OCI-LY1 (cell line): ENCODE results near the gene PRELP.

Experiments used
- H2AFZ ChIP-seq: fragments of 200-600 bp; sonication (generic), shearing (Covaris generic); 2 replicates; pipeline ENCODE4 v1.6.0; 2014; ENCODE audit warnings: antibody characterized with exemption, mild to moderate bottlenecking, low read length
- H3F3A ChIP-seq: fragments of 200-600 bp; sonication (generic), shearing (Covaris generic); 2 replicates; pipeline ENCODE4 v1.6.0; 2014; ENCODE audit warnings: mild to moderate bottlenecking, antibody characterized with exemption, low read length, moderate library complexity; ENCODE audit not compliant: insufficient read depth
- H3K27ac ChIP-seq: fragments of 200-600 bp; sonication (generic); 2 replicates; pipeline ENCODE4 v1.5.1; 2014; ENCODE audit warnings: low read length, mixed run types, mild to moderate bottlenecking, low read depth; ENCODE audit not compliant: poor library complexity, severe bottlenecking
- H3K27me3 ChIP-seq: fragments of 200-600 bp; sonication (generic); 2 replicates; pipeline ENCODE4 v1.6.0; 2014; ENCODE audit warnings: antibody characterized with exemption, mild to moderate bottlenecking, low read length, moderate library complexity; ENCODE audit not compliant: insufficient read depth
- H3K36me3 ChIP-seq: fragments of 200-600 bp; sonication (generic); 2 replicates; pipeline ENCODE4 v1.6.1; 2014; ENCODE audit warnings: mild to moderate bottlenecking, antibody characterized with exemption, low read length, moderate library complexity, mixed read lengths; ENCODE audit not compliant: insufficient read depth
- H3K4me1 ChIP-seq: fragments of 200-600 bp; sonication (generic); 2 replicates; pipeline ENCODE4 v1.5.1; 2014; ENCODE audit warnings: mild to moderate bottlenecking, low read length, moderate library complexity; ENCODE audit not compliant: insufficient read depth, severe bottlenecking
- H3K4me2 ChIP-seq: fragments of 200-600 bp; sonication (generic), shearing (Covaris generic); 2 replicates; pipeline ENCODE4 v1.6.1; 2014; ENCODE audit warnings: low read length
- H3K4me3 ChIP-seq: fragments of 200-600 bp; sonication (generic); 2 replicates; pipeline ENCODE4 v1.5.1; 2014; ENCODE audit warnings: low read length, low read depth, mild to moderate bottlenecking, mixed read lengths; ENCODE audit not compliant: poor library complexity, severe bottlenecking
- H3K79me2 ChIP-seq: fragments of 200-600 bp; shearing (Covaris generic); 2 replicates; pipeline ENCODE4 v1.6.1; 2016; ENCODE audit warnings: mixed run types, low read length, mixed read lengths; ENCODE audit not compliant: insufficient read depth
- H3K9ac ChIP-seq: fragments of 200-600 bp; sonication (generic), shearing (Covaris generic); 2 replicates; pipeline ENCODE4 v1.6.1; 2014; ENCODE audit warnings: mild to moderate bottlenecking, low read length, mixed read lengths
- H3K9me2 ChIP-seq: fragments of 200-600 bp; sonication (generic), shearing (Covaris generic); 2 replicates; pipeline ENCODE4 v1.6.1; 2014; ENCODE audit warnings: low read depth, mild to moderate bottlenecking, low read length, mixed read lengths
- H3K9me3 ChIP-seq: fragments of 200-600 bp; shearing (Covaris generic); 2 replicates; pipeline ENCODE4 v1.6.1; 2014; ENCODE audit warnings: low read length, mixed read lengths
- H4K20me1 ChIP-seq: fragments of 200-600 bp; sonication (generic), shearing (Covaris generic); 2 replicates; pipeline ENCODE4 v1.6.0; 2016; ENCODE audit warnings: mild to moderate bottlenecking, low read length; ENCODE audit not compliant: insufficient read depth
- CTCF ChIP-seq: fragments of 200-600 bp; sonication (generic), shearing (Covaris generic); IDR thresholded peaks from 2 replicates; pipeline ENCODE4 v1.5.1; 2017; ENCODE audit warnings: mild to moderate bottlenecking, antibody characterized with exemption, low read length, moderate library complexity, mixed read lengths
- EZH2 ChIP-seq: fragments of 200-600 bp; sonication (generic), shearing (Covaris generic); IDR thresholded peaks from 2 replicates; pipeline ENCODE4 v1.8.0; 2017; ENCODE audit warnings: borderline replicate concordance, mixed run types, mild to moderate bottlenecking, antibody characterized with exemption, low read length, moderate library complexity, mixed read lengths

The PRELP gene

GRCh38 chr1:203427451-203427850 lies 48.2 kb upstream of the PRELP start:
- no peak overlapping the region for H3K4me3 ChIP-seq
- no peaks in the 10 kb centered on the region for H3K79me2 ChIP-seq
- no peak overlapping the region for H3K4me2 ChIP-seq
- no peaks in the 10 kb centered on the region for H3K9me2 ChIP-seq
- H3F3A ChIP-seq: no peaks in the 10 kb centered on the region
- H3K27me3 ChIP-seq: no peaks in the 10 kb centered on the region
- TF ChIP-seq EZH2: no peak
- TF ChIP-seq CTCF: no peak
- H2AFZ ChIP-seq: no peak overlapping the region
- H3K9me3 ChIP-seq: no peaks in the 10 kb centered on the region
- no peak overlapping the region for H3K9ac ChIP-seq
- no peak overlapping the region for H3K27ac ChIP-seq
- H3K36me3 ChIP-seq: no peaks in the 10 kb centered on the region
- H4K20me1 ChIP-seq: no peaks in the 10 kb centered on the region
- H3K4me1 ChIP-seq: peaks cover 10% of the 10 kb centered on the region

- Histone ChIP-seq H2AFZ (no peak overlapping the region), H3K4me2 (no peak overlapping the region; the same call in 1 of the 2 replicates), H3K9me2 (no peaks in the 10 kb centered on the region), H3K4me1 (peaks cover 10% of the 10 kb centered on the region), H3K9ac (no peak overlapping the region), H3K79me2 (no peaks in the 10 kb centered on the region), H3F3A (no peaks in the 10 kb centered on the region), H3K36me3 (no peaks in the 10 kb centered on the region), H3K4me3 (no peak overlapping the region), H4K20me1 (no peaks in the 10 kb centered on the region), H3K27me3 (no peaks in the 10 kb centered on the region), H3K27ac (no peak overlapping the region), H3K9me3 (no peaks in the 10 kb centered on the region)
- TF ChIP-seq CTCF: no peak
Observed at GRCh38 chr1:203428981-203429599, 46.5 kb upstream of the PRELP start.

- Histone ChIP-seq H3K9me2 (no peaks in the 10 kb centered on the region), H3F3A (no peaks in the 10 kb centered on the region), H2AFZ (no peak overlapping the region), H3K79me2 (no peaks in the 10 kb centered on the region), H3K36me3 (no peaks in the 10 kb centered on the region), H3K9ac (no peak overlapping the region), H3K27me3 (no peaks in the 10 kb centered on the region), H3K4me2 (no peak overlapping the region), H3K9me3 (no peaks in the 10 kb centered on the region), H3K4me1 (no peaks in the 10 kb centered on the region), H4K20me1 (no peaks in the 10 kb centered on the region), H3K4me3 (no peak overlapping the region), H3K27ac (no peak overlapping the region)
- TF ChIP-seq CTCF: no peak
- TF ChIP-seq EZH2: no peak
Observed at GRCh38 chr1:203435615-203436014, 40.0 kb upstream of the PRELP start.
